Measurements from ENCODE around the gene CMSS1.

DNA sequence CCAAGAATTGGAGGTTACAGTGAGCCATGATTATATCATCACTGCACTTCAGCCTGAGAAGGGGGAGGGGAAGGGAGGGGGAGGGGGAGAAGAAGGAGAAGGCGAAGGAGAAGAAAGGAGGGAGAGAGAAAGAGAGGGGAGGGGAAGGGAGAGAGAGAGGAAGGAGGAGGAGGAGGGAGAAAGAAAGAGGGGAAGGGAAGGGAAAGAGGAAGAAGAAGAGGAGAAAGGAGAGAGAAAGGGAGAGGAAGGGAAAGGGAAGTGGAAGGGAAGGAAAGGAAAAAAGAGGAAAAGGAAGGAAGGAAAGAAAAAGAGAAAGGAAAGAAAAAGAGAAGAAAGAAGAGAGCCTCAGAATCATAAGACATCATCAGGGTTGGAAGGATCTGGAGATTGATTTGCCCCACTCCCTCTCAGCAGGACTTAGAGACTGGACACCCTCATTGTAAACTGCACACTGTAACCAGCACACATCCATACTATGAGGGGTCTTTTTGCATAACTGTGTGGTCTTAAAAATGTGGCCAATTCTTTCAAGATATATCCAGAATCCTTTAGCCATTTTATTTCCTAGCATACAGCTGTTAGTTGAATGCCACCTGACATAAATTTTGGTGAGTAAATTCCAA, 130.9 kb downstream of the CMSS1 start:
- TF ChIP-seq, protein P1, sequence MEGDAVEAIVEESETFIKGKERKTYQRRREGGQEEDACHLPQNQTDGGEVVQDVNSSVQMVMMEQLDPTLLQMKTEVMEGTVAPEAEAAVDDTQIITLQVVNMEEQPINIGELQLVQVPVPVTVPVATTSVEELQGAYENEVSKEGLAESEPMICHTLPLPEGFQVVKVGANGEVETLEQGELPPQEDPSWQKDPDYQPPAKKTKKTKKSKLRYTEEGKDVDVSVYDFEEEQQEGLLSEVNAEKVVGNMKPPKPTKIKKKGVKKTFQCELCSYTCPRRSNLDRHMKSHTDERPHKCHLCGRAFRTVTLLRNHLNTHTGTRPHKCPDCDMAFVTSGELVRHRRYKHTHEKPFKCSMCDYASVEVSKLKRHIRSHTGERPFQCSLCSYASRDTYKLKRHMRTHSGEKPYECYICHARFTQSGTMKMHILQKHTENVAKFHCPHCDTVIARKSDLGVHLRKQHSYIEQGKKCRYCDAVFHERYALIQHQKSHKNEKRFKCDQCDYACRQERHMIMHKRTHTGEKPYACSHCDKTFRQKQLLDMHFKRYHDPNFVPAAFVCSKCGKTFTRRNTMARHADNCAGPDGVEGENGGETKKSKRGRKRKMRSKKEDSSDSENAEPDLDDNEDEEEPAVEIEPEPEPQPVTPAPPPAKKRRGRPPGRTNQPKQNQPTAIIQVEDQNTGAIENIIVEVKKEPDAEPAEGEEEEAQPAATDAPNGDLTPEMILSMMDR (conservative IDR thresholded peaks at IDR 0.05): no peak
- no peak for TF ChIP-seq ZFX (IDR thresholded peaks at IDR 0.05)

All from C4-2B (cell line).